CD4-positive, alpha-beta memory T cell (primary cell): ENCODE measurements around the gene CNTN5. TPM values are rescaled to one million over a fixed set of nuclear protein-coding genes. Genes with fewer than 3 reads are reported as not detected.

Experiments
- CTCF ChIA-PET: fragments of 350-600 bp; sonication (Branson Sonifier 250); formaldehyde crosslinking; loops from one replicate; lab custom pipeline; 2021; ENCODE audit warnings: inconsistent platforms; ENCODE audit not compliant: partially characterized antibody; lab: Charles Lee
- POLR2A ChIA-PET: fragments of 350-600 bp; sonication (Branson Sonifier 250); formaldehyde crosslinking; loops from one replicate; lab custom pipeline; 2021; ENCODE audit not compliant: partially characterized antibody; lab: Charles Lee
- DNase-seq, 5 donors: peaks; one replicate each; pipeline versions ENCODE4 v3.0.0 to v3.0.0-alpha.2; 2020 to 2022; ENCODE audit warnings: mixed read lengths in 1 of 5
- H3K27ac ChIP-seq: one replicate; pipeline ENCODE4 v1.7.0; 2013; ENCODE audit warnings: low read depth, low read length
- H3K27me3 ChIP-seq: 2 replicates; pipeline ENCODE4 v1.7.0; 2013; ENCODE audit warnings: mild to moderate bottlenecking, low read length, moderate library complexity; ENCODE audit not compliant: insufficient read depth
- H3K36me3 ChIP-seq: 2 replicates; pipeline ENCODE4 v1.7.0; 2013; ENCODE audit warnings: mild to moderate bottlenecking, low read length, moderate library complexity; ENCODE audit not compliant: insufficient read depth
- H3K4me1 ChIP-seq: 2 replicates; pipeline ENCODE4 v1.7.0; 2013; ENCODE audit warnings: mild to moderate bottlenecking, low read length, moderate library complexity; ENCODE audit not compliant: insufficient read depth
- H3K4me3 ChIP-seq, 2 donors: one replicate each; pipeline ENCODE4 v1.7.0; 2013; ENCODE audit warnings: low read length in 2 of 2, mild to moderate bottlenecking in 1 of 2
- H3K9me3 ChIP-seq, 2 donors: one replicate each; pipeline ENCODE4 v1.7.0; 2013; ENCODE audit warnings: low read length in 2 of 2, control low read depth in 1 of 2; ENCODE audit not compliant: control insufficient read depth in 1 of 2
- H3K27ac Mint-ChIP-seq, 7 donors: one replicate each; pipeline ENCODE4 v1.8.0; 2020 to 2021; ENCODE audit warnings: mixed read lengths in 7 of 7, mild to moderate bottlenecking in 6 of 7, inconsistent platforms in 3 of 7, moderate library complexity in 3 of 7
- H3K27me3 Mint-ChIP-seq, 2 donors: one replicate each; pipeline ENCODE4 v1.8.0; 2020 to 2021; ENCODE audit warnings: mixed read lengths in 2 of 2
- H3K36me3 Mint-ChIP-seq, 2 donors: one replicate each; pipeline ENCODE4 v1.8.0; 2020 to 2021; ENCODE audit warnings: mixed read lengths in 2 of 2, inconsistent platforms in 1 of 2, mild to moderate bottlenecking in 1 of 2
- H3K4me1 Mint-ChIP-seq, 4 donors: one replicate each; pipeline ENCODE4 v1.8.0; 2020 to 2021; ENCODE audit warnings: mixed read lengths in 4 of 4, mild to moderate bottlenecking in 1 of 4
- H3K4me3 Mint-ChIP-seq, 8 donors: one replicate each; pipeline ENCODE4 v1.8.0; 2020 to 2021; ENCODE audit warnings: mixed read lengths in 8 of 8, mild to moderate bottlenecking in 7 of 8, moderate library complexity in 6 of 8, inconsistent platforms in 3 of 8
- H3K9me3 Mint-ChIP-seq, 8 donors: one replicate each; pipeline ENCODE4 v1.8.0; 2020 to 2021; ENCODE audit warnings: mixed read lengths in 8 of 8, mild to moderate bottlenecking in 5 of 8, inconsistent platforms in 3 of 8, moderate library complexity in 1 of 8
- intact Hi-C: fragments of 100-400 bp; cut with micrococcal nuclease; formaldehyde crosslinking; loops from one replicate; pipeline ENCODE4 v1.15.1; 2023
- polyA plus RNA-seq, 2 donors: library from polyadenylated mRNA; unstranded; fragments of 300-500 nt; fragmentation: Illumina TruSeq; gene quantifications; one replicate each; pipeline ENCODE4 v1.2.3, GENCODE V29; 2021
- total RNA-seq, 2 experiments: library from RNA; stranded (reverse); gene quantifications; one replicate each; pipeline ENCODE4 v1.2.3, GENCODE V29; 2021

CNTN5 gene
- total and polyA plus RNA-seq, 4 experiments from 2014 or later = not detected

DNA sequence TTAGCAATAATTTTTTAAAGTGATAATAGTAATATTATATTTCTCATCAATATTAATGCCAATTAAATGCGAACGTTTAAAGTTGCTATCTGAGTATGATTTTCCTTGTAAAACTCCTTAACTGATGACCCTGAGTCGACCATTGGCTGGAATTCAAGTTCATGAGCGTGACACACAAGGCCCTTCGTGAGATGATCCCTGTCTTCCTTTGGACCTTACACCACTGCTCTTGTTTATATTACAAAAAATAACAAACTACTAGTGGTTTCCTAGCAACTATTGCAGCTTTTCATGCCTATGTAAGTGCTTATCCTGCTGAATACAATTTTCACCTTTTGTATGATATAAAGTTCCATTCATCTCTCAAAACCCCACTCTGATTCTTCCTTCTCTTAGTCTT is 752.9 kb downstream of the CNTN5 start:
- Mint-ChIP-seq H3K27me3 (no peaks in the 10 kb centered on the region), H3K4me1 (no peaks in the 10 kb centered on the region), H3K36me3 (no peaks in the 10 kb centered on the region), H3K27ac (no peak overlapping the region), H3K4me3 (no peak overlapping the region), H3K9me3 (peaks cover 0 to 8% (median 3%) of the 10 kb centered on the region in 8 donors)
- no peak overlapping the region for H3K4me3 ChIP-seq
- POLR2A ChIA-PET = no interaction called here
- H3K36me3 ChIP-seq = no peaks in the 10 kb centered on the region
- no peak for DNase-seq
- H3K27ac ChIP-seq = no peak overlapping the region
- CTCF ChIA-PET = no interaction called here
- H3K4me1 ChIP-seq = no peaks in the 10 kb centered on the region
- intact Hi-C loops = no loop called here
- H3K9me3 ChIP-seq = no peaks in the 10 kb centered on the region
- H3K27me3 ChIP-seq = no peaks in the 10 kb centered on the region

DNA sequence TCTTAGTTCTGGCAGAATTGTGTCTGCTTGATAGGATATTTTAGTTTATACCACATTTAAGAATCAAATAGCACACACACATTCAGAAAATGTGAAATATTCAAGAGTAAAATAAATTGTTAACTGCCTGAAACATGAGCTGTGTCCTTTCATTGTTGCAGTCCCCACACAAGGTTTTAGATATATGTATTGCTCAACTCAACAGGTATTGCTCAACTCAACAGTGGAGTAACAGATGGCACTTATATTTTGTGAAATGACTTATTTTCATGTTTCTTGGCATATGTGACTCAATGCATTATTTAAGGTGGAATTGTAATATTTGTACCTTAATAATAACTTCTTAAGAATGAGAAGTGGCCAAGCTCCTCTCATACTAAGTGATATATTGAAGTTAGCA is 760.3 kb downstream of the CNTN5 start:
- no peak overlapping the region for H3K4me3 Mint-ChIP-seq
- ChIA-PET CTCF (no interaction called here), POLR2A (no interaction called here)
- Histone ChIP-seq H3K9me3 (no peaks in the 10 kb centered on the region), H3K4me1 (no peaks in the 10 kb centered on the region), H3K27ac (no peak overlapping the region), H3K36me3 (no peaks in the 10 kb centered on the region), H3K27me3 (no peaks in the 10 kb centered on the region), H3K4me3 (no peak overlapping the region)
- no peak for DNase-seq
- H3K27ac Mint-ChIP-seq = no peak overlapping the region
- no peaks in the 10 kb centered on the region for H3K27me3 Mint-ChIP-seq
- no peaks in the 10 kb centered on the region for H3K4me1 Mint-ChIP-seq
- H3K36me3 Mint-ChIP-seq = no peaks in the 10 kb centered on the region
- intact Hi-C loops = no loop called here
- peaks cover 0 to 17% (median 7%) of the 10 kb centered on the region in 8 donors for H3K9me3 Mint-ChIP-seq

DNA sequence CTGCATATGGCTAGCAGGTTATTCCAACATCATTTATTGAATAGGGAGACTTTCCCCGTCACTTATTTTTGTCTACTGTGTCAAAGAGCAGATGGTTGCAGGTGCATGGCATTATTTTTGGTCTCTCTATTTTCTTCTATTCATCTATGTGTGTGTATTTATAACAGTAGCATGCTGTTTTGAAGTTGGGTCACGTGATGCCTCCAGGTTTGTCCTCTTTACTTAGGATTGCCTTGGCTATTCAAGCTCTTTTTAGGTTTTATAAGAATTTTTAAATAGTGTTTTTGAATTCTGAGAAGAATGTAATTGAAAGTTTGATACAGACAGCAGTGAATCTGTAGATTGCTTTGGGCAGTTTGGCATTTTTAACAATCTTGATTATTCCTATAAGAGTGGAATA is 770.6 kb downstream of the CNTN5 start:
- Mint-ChIP-seq H3K36me3 (no peaks in the 10 kb centered on the region), H3K4me1 (no peaks in the 10 kb centered on the region), H3K4me3 (no peak overlapping the region), H3K27me3 (no peaks in the 10 kb centered on the region), H3K9me3 (peaks cover 6 to 35% (median 20%) of the 10 kb centered on the region in 8 donors), H3K27ac (no peak overlapping the region)
- H3K27me3 ChIP-seq = no peaks in the 10 kb centered on the region
- ChIA-PET CTCF (no interaction called here), POLR2A (no interaction called here)
- intact Hi-C loops = no loop called here
- no peak overlapping the region for H3K4me3 ChIP-seq
- no peak overlapping the region for H3K27ac ChIP-seq
- no peaks in the 10 kb centered on the region for H3K4me1 ChIP-seq
- no peaks in the 10 kb centered on the region for H3K36me3 ChIP-seq
- no peaks in the 10 kb centered on the region for H3K9me3 ChIP-seq
- no peak for DNase-seq

DNA sequence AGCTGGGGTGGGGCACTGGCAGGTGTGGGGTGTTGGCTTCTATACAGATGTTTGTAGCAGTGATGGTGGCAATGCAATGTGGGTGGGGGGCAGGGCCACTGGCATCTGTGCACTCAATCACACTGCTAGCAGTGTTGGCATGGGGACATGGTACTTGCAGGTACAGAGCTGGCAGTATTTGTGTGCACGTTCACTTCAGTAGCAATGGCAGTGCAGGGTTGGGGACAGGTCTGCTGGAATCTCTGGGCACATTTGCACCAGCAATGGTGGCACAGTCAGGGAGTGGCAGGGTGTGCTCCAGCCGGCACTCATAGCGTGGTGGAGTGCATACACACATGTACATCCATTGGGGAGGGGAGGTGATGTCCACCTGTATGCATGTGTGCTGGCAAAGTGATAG is 775.2 kb downstream of the CNTN5 start:
- Mint-ChIP-seq H3K9me3 (peaks cover 9 to 51% (median 28%) of the 10 kb centered on the region in 8 donors), H3K27me3 (no peaks in the 10 kb centered on the region)
- POLR2A ChIA-PET = no interaction called here

DNA sequence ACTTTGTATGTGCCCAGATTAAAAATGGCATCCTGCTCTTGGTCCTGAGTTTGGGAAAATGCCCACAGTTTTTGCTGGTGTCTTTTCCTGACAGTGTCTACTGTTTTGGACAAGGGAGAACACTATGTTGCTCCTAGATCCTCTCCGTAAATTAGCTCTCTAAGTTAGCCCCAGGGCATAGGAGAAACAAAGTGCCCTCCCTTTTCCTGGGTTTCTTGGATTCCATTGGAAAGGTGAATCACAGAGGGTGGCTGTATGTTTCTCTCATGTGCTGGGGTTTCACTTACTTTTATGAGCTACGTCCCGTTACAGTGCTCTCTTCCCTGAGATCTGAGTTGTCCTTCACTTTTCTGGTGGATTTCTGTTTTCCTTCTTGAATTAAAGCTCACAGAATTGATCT is 782.8 kb downstream of the CNTN5 start:
- Histone ChIP-seq H3K27ac (no peak overlapping the region), H3K9me3 (no peaks in the 10 kb centered on the region), H3K36me3 (no peaks in the 10 kb centered on the region), H3K27me3 (no peaks in the 10 kb centered on the region), H3K4me3 (no peak overlapping the region), H3K4me1 (no peaks in the 10 kb centered on the region)
- Mint-ChIP-seq H3K36me3 (no peaks in the 10 kb centered on the region), H3K9me3 (peaks cover 6 to 37% (median 14%) of the 10 kb centered on the region in 8 donors), H3K27me3 (no peaks in the 10 kb centered on the region), H3K4me1 (no peaks in the 10 kb centered on the region), H3K27ac (no peak overlapping the region), H3K4me3 (no peak overlapping the region)
- POLR2A ChIA-PET = no interaction called here
- CTCF ChIA-PET = no interaction called here
- intact Hi-C loops = no loop called here
- DNase-seq = no peak

More for the DNA sequence above, 775.2 kb downstream of the CNTN5 start:
- Histone ChIP-seq H3K9me3 (no peaks in the 10 kb centered on the region), H3K4me1 (no peaks in the 10 kb centered on the region), H3K27me3 (no peaks in the 10 kb centered on the region), H3K27ac (no peak overlapping the region), H3K36me3 (no peaks in the 10 kb centered on the region), H3K4me3 (no peak overlapping the region)
- CTCF ChIA-PET = no interaction called here
- Mint-ChIP-seq H3K36me3 (no peaks in the 10 kb centered on the region), H3K27ac (no peak overlapping the region), H3K4me1 (no peaks in the 10 kb centered on the region), H3K4me3 (no peak overlapping the region)
- DNase-seq = no peak
- intact Hi-C loops = no loop called here

DNA sequence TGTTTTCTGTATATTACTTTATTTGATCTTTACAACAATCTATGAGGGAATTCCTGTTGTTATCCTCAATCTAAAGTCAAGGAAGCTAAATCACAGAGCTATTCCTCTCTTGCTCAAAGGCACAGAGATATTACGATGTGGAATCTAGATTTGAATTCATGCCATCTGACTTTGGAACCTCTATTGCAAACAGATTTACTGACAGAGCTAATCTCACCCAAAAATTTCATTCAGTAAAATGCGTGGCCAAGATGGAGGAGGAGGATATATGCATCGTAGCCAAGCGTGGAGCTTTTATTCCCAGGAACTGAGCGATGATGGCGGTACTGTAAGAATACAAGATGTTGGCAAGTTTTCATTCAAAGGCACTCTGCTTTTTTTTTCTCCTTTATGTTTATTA is 791.8 kb downstream of the CNTN5 start:
- Histone ChIP-seq H3K9me3 (no peaks in the 10 kb centered on the region), H3K27ac (no peak overlapping the region), H3K4me3 (no peak overlapping the region), H3K27me3 (no peaks in the 10 kb centered on the region), H3K36me3 (no peaks in the 10 kb centered on the region), H3K4me1 (no peaks in the 10 kb centered on the region)
- POLR2A ChIA-PET = no interaction called here
- H3K27me3 Mint-ChIP-seq = no peaks in the 10 kb centered on the region
- no peaks in the 10 kb centered on the region for H3K36me3 Mint-ChIP-seq
- peaks cover 0 to 14% (median 9%) of the 10 kb centered on the region in 8 donors for H3K9me3 Mint-ChIP-seq
- CTCF ChIA-PET = no interaction called here
- no peak overlapping the region for H3K27ac Mint-ChIP-seq
- no peak overlapping the region for H3K4me3 Mint-ChIP-seq
- intact Hi-C loops = no loop called here
- no peaks in the 10 kb centered on the region for H3K4me1 Mint-ChIP-seq
- DNase-seq = no peak

DNA sequence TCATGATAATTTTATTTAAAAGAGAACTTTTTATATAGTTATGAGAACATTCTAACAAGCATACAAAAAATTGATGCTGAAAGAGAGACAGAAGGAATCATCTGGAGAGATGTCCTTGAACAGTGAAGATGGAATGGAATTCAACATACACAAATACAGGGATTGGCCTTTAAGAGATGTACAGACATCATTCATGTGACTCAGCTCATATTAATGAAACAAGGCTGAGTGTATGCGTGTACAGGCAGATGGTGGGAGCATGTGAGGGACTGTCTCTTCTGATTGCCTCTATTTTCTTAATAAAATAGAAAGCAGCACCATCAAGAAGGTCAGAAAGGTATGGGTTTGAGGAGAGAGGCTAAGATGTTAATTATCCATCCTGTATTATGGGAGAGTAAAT is 793.3 kb downstream of the CNTN5 start:
- Histone ChIP-seq H3K27me3 (no peaks in the 10 kb centered on the region), H3K36me3 (no peaks in the 10 kb centered on the region), H3K4me3 (no peak overlapping the region), H3K9me3 (no peaks in the 10 kb centered on the region), H3K27ac (no peak overlapping the region), H3K4me1 (no peaks in the 10 kb centered on the region)
- DNase-seq = no peak
- ChIA-PET POLR2A (no interaction called here), CTCF (no interaction called here)
- H3K9me3 Mint-ChIP-seq = peaks cover 0 to 14% (median 9%) of the 10 kb centered on the region in 8 donors
- no peaks in the 10 kb centered on the region for H3K36me3 Mint-ChIP-seq
- H3K4me3 Mint-ChIP-seq = no peak overlapping the region
- H3K27ac Mint-ChIP-seq = no peak overlapping the region
- H3K4me1 Mint-ChIP-seq = no peaks in the 10 kb centered on the region
- intact Hi-C loops = no loop called here
- no peaks in the 10 kb centered on the region for H3K27me3 Mint-ChIP-seq

DNA sequence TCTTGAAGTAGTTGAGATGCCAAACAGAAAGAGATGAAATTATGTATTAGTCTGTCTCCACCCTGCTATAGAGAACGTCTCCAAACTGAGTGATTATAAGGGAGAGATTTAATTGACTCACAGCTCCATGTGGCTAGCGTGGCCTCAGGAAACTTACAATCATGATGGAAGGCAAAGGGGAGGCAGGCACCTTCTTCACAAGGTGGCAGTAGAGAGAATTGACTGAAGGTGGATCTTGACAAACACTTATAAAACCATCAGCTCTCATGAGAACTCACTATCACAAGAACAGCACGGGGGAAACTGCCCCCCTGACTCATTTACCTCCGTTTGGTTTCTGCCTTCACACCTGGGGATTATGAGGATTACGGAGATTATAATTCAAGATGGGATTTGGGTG is 794.0 kb downstream of the CNTN5 start:
- H3K27ac ChIP-seq = no peak overlapping the region
- H3K9me3 ChIP-seq = no peaks in the 10 kb centered on the region
- Mint-ChIP-seq H3K27ac (no peak overlapping the region), H3K27me3 (no peaks in the 10 kb centered on the region), H3K4me3 (no peak overlapping the region), H3K36me3 (peaks cover 0 to 3% of the 10 kb centered on the region in 2 donors), H3K9me3 (peaks cover 0 to 19% (median 13%) of the 10 kb centered on the region in 8 donors), H3K4me1 (no peaks in the 10 kb centered on the region)
- DNase-seq = no peak
- intact Hi-C loops = no loop called here
- POLR2A ChIA-PET = no interaction called here
- no peaks in the 10 kb centered on the region for H3K36me3 ChIP-seq
- CTCF ChIA-PET = no interaction called here
- no peaks in the 10 kb centered on the region for H3K4me1 ChIP-seq
- H3K4me3 ChIP-seq = no peak overlapping the region
- no peaks in the 10 kb centered on the region for H3K27me3 ChIP-seq
